Esophagus muscularis mucosa (tissue), 3 donors: ENCODE results near the gene FLNA.
"Not testable (repeated sequence)": the region's sequence is repeated elsewhere in the genome, so short reads cannot be mapped to it uniquely, and the experiment has no call there.

ENCODE experiments used
- CTCF ChIP-seq, 3 experiments: fragments of 200-600 bp in 2 of 3; fragments of 450-650 bp in 1 of 3; sonication (generic) in 2 of 3; IDR thresholded peaks; one replicate each; pipeline ENCODE4 v1.5.1; 2017 to 2019; ENCODE audit warnings: antibody characterized with exemption in 3 of 3, mild to moderate bottlenecking in 2 of 3, moderate library complexity in 1 of 3
- POLR2A ChIP-seq: fragments of 450-650 bp; IDR thresholded peaks from one replicate; pipeline ENCODE4 v1.6.1; 2017; ENCODE audit warnings: antibody characterized with exemption, moderate library complexity, mild to moderate bottlenecking, low read depth
- POLR2AphosphoS5 ChIP-seq, 2 donors: sonication (generic); formaldehyde crosslinking; IDR thresholded peaks; one replicate each; pipeline ENCODE4 v1.6.1; 2017; ENCODE audit warnings: antibody characterized with exemption in 2 of 2

GRCh38 chrX:154343620-154344019 is 30.8 kb downstream of the FLNA start:
- not testable (repeated sequence) for TF ChIP-seq CTCF (IDR thresholded peaks at IDR 0.05); POLR2A; POLR2AphosphoS5 (IDR thresholded peaks at IDR 0.05)
